OCI-M2 (cell line): ENCODE data around the gene MTARC1.

Experiments
- DNase-seq: peaks from one replicate; lab custom pipeline; 2025; ENCODE audit not compliant: unreplicated experiment; lab: John Stamatoyannopoulos, UW

MTARC1 gene

DNA sequence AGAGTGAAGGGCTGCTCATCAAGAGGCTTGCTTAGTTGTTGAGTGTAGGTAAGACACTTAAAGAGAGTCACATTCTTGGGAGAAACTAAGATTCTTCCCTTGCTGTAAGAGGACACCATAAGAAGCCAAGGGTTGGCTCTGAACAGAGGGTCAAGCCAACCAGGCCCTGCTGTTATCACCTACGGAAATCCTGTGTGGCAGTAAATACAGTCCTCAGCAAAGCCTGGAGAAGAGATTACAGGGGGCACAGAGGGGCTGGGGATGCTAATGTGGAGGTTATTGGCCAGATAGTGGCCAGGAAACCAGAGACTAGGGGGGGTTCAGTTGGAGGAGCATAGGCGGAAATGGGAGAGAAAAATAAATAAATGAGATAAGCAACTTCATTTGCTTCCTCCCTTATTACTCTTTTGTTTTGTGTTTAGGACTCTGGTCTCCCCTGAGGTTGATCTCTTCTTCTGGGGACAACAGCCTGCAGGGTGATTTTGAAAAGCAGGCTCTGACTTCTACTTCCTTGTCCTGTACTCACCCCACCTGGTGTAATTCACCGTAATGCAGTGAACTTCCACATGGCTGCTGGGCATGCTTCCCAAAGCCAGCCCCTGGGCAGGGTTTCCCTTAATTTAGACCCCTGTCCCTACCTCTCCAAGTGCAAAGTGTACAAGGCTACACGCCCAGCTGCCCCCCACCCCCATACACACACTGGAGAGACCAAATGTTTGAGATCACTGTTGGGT, 40.9 kb downstream of the MTARC1 start:
- DNase-seq = no peak

DNA sequence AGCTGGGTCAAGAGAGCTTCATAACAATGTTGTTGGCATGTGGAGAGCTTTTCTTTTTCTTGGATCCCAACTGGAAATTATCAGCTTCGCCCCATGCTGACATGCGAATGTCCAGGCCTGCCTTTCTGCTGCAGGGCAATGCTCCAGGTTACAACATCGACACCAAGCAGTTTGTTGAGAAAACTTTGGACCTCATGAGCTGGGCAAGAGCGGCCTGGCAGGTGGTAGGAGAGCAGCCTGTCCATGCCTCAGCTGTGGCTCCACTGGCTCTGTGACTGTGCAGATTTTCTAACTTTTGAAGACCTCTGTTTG, 41.4 kb downstream of the MTARC1 start:
- DNase-seq = no peak

DNA sequence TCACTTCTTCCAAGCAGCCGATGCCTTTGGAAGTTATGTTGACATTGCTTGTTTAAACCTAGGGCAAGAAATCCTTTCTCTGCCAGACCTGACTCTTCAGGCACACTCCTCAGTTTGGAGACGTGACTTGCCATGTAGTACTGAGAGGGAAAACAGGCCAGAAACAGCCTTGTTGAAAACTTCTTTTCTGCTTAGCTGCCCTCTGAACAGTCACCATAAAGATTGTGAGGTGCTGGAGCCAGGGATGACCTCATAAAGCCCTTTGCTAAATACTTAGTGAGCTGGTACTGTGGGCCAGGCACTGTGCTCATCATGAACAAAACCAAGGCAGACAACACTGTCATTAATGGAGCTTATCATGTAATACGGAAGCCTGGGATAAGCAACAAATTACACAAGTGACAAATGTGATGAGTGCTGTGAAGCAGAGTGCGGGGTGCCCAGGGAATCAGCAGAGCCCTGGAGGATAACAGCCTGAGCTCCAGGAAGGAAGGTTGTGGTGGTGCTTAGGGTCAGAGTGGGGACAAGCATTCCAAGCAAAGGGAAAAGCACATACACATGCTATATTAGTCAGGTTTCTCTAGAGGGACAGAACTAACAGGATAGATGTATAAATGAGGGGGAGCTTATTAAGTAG, 42.4 kb downstream of the MTARC1 start:
- no peak for DNase-seq

DNA sequence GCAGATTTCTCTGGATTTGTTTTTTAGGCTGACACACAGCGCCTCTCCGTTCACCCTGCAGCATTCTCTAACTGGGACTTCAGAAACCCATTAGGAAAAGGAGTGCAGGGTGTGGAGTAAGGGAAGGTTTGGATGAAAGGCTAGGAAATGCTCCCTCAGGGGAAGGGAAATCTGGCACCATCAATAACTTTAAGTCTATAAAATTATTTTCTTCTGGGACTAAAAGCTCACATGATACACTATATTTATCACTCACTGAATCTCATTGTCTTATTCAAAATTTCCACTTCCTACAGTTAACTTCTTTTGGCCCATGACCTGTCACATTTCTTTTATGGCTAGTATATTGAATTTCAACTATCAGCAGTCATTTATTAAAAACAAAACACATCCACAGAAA, 46.7 kb downstream of the MTARC1 start:
- DNase-seq = no peak

- DNase-seq = no peak
Measured at GRCh38 chr1:220834155-220834870, 47.6 kb downstream of the MTARC1 start.
